Adrenal gland (tissue), 12 donors: ENCODE measurements around the gene PPP1R14B. TPM values are rescaled to one million over a fixed set of nuclear protein-coding genes. Genes with fewer than 3 reads are reported as not detected.
A peak's percentile ranks its signal among the peaks of the same experiment; 100 is the strongest.

Experiments
- DNase-seq, 7 donors: peaks; one replicate each; pipeline ENCODE4 v3.0.0-alpha.2; 2019 to 2020
- H3K27ac ChIP-seq, 5 donors: fragments of 200-600 bp; sonication (generic) in 4 of 5; 1 replicate in 3 of 5; 2 replicates in 2 of 5; pipeline versions ENCODE4 v1.5.1 to v1.8.0; 2016 to 2020; ENCODE audit warnings: mild to moderate bottlenecking in 1 of 5
- H3K27me3 ChIP-seq: fragments of 200-600 bp; 2 replicates; pipeline ENCODE4 v1.8.0; 2021
- H3K36me3 ChIP-seq, 2 donors: fragments of 200-600 bp; replicated peaks in 1 of 2; 1 replicate in 1 of 2; 2 replicates in 1 of 2; pipeline versions ENCODE4 v1.5.1 to v1.8.0; 2018 to 2022
- H3K4me1 ChIP-seq, 2 donors: fragments of 200-600 bp; replicated peaks in 1 of 2; 1 replicate in 1 of 2; 2 replicates in 1 of 2; pipeline versions ENCODE4 v1.5.1 to v1.8.0; 2018 to 2021
- H3K4me3 ChIP-seq, 4 donors: fragments of 200-600 bp; sonication (generic) in 3 of 4; one replicate each; pipeline ENCODE4 v1.5.1; 2016 to 2018
- H3K9me3 ChIP-seq, 3 donors: fragments of 200-600 bp; sonication (generic) in 1 of 3; replicated peaks in 1 of 3; 1 replicate in 2 of 3; 2 replicates in 1 of 3; pipeline versions ENCODE4 v1.5.1 to v1.8.0; 2016 to 2021
- POLR2A ChIP-seq, 2 donors: fragments of 450-650 bp; IDR thresholded peaks; one replicate each; pipeline ENCODE4 v1.6.1; 2017; ENCODE audit warnings: antibody characterized with exemption in 2 of 2, mild to moderate bottlenecking in 2 of 2, moderate library complexity in 1 of 2
- WGBS, 4 donors: extraction: QIAGEN DNeasy Blood & Tissue Kit in 2 of 4; methylation state at CpG; one replicate each; pipeline versions ENCODE4 v1.1.5 to v1.1.7; 2013 to 2017; 5-methylcytosine and 5-hydroxymethylcytosine counted together
- intact Hi-C, 2 donors: fragments of 100-400 bp; cut with DNase I; formaldehyde crosslinking; loops; one replicate each; pipeline versions ENCODE4 v1.14.1 to v1.15.0; 2022 to 2023
- polyA plus RNA-seq, 3 donors: library from polyadenylated mRNA; stranded (reverse); fragments of 200-250 nt in 2 of 3; fragments of 350-450 nt in 1 of 3; fragmentation: Illumina TruSeq in 1 of 3; extraction: RNeasy Lipid Tissue Mini Kit (QIAGEN cat#74804) in 1 of 3; gene quantifications; one replicate each; pipeline ENCODE4 v1.2.3, GENCODE V29; 2013 to 2014
- total RNA-seq, 9 donors: library from RNA; depleted of rRNA in 4 of 9; stranded (reverse); fragments of >200 nt in 4 of 9; fragments of 120-200 nt in 1 of 9; fragmentation: NEBNext Ultra II Directional in 1 of 9; extraction: Animal tissue kit (Norgen Biotek cat#: 25700) in 1 of 9; gene quantifications; one replicate each; pipeline versions ENCODE4 v1.1.0 to v1.2.4, GENCODE V29; 2013 to 2023
- TF ChIP-seq, protein P1 (sequence below), 6 experiments: fragments of 450-650 bp in 4 of 6; fragments of 200-600 bp in 2 of 6; sonication (generic) in 1 of 6; IDR thresholded peaks; 1 replicate in 5 of 6; 2 replicates in 1 of 6; pipeline versions ENCODE4 v1.5.1 to v1.8.0; 2016 to 2021; ENCODE audit warnings: antibody characterized with exemption in 6 of 6, mild to moderate bottlenecking in 2 of 6, moderate library complexity in 1 of 6
- donor health status: healthy with polysubstance abuse.
- donor health status: Bipolar disorder and iron deficiency.
- donor health status: DM: yes; HTN: yes; CAD: no.
- donor health status: DM: no; HTN: no; CAD: no.
- donor health status: DM: no; HTN: no; CAD: no.
- donor health status: DM: yes; HTN: yes; CAD: no.

PPP1R14B gene
- total and polyA plus RNA-seq, 12 donors, result 77.2 to 331 (median 131) TPM

DNA sequence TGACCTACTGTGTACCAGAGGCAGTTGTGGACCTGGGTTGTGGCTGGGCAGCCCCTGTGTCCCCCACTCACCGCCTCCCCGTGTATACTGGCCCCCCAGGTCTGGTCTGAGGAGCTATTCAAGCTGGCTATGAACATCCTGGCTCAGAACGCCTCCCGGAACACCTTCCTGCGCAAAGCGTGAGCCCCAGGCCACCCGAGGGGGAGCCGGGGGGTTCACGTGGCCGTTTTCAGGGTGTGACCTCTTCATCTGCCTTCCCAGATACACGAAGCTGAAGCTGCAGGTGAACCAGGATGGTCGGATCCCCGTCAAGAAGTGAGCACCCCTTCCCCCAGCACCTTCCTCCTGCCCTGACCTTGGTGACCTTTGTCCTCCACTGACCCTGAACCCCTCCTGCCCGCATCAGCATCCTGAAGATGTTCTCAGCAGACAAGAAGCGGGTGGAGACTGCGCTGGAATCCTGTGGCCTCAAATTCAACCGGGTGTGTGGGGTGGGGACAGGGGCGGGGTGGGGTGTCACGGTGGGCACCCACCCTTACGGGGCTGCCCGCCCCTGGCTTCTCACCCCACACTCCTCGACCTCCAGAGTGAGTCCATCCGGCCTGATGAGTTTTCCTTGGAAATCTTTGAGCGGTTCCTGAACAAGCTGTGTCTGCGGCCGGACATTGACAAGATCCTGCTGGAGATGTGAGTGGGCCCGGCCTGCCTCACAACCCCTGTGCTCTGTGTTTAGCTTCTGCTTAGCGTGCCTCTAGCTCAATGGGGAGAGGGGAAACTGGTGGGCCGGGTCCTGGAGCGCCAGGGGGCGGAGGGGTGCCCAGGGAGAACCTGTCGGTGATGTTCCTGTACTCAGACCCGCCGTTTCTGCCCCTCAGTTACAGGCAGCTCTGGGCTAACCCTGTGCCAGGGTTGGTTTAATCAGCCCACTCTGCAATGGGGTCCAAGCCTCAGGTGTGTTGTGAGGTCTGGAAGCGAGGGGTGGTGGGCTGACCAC, 8.7 kb upstream of the PPP1R14B start:
- H3K27ac ChIP-seq, result no peak overlapping the region
- no peaks in the 10 kb centered on the region for H3K9me3 ChIP-seq
- H3K27me3 ChIP-seq, result no peaks in the 10 kb centered on the region
- 85 to 92% (median 88%) methylated on average over 16 to 35 of the region's 35 CpGs for WGBS, 4 donors
- H3K36me3 ChIP-seq, result peaks cover 0 to 60% of the 10 kb centered on the region in 2 donors
- intact Hi-C loops, result no loop called here
- H3K4me3 ChIP-seq, result no peak overlapping the region
- peaks cover 26 to 28% of the 10 kb centered on the region in 2 donors for H3K4me1 ChIP-seq
- no peak for DNase-seq
- TF ChIP-seq POLR2A (IDR thresholded peaks at IDR 0.05), result no peak
- TF ChIP-seq, protein P1, sequence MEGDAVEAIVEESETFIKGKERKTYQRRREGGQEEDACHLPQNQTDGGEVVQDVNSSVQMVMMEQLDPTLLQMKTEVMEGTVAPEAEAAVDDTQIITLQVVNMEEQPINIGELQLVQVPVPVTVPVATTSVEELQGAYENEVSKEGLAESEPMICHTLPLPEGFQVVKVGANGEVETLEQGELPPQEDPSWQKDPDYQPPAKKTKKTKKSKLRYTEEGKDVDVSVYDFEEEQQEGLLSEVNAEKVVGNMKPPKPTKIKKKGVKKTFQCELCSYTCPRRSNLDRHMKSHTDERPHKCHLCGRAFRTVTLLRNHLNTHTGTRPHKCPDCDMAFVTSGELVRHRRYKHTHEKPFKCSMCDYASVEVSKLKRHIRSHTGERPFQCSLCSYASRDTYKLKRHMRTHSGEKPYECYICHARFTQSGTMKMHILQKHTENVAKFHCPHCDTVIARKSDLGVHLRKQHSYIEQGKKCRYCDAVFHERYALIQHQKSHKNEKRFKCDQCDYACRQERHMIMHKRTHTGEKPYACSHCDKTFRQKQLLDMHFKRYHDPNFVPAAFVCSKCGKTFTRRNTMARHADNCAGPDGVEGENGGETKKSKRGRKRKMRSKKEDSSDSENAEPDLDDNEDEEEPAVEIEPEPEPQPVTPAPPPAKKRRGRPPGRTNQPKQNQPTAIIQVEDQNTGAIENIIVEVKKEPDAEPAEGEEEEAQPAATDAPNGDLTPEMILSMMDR (IDR thresholded peaks at IDR 0.05), result no peak

DNA sequence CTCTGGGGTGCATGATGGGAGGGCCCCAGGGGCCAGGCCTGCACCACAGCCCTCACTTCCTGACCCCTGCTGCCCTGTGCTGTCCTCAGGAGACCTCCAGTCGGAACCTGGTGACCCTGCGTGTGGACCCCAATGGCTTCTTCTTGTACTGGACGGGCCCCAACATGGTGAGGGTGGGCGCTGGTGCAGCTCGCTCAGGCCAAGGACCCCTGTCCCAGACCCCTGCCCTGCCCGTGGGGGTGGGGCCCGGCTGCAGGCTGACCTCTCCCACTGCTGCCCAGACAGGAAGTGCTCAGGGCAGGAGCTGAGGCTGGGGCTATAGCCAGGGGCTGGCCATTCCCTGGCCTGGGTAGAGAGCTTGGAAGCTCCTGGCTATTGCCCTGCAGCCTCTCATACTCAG, 7.6 kb upstream of the PPP1R14B start:
- WGBS, 4 donors, result 77 to 93% (median 88%) methylated on average over 5 to 7 of the region's 7 CpGs; no CpG with 5 or more reads in 1 of the 4 donors
- peaks cover 26 to 28% of the 10 kb centered on the region in 2 donors for H3K4me1 ChIP-seq
- intact Hi-C loops, result no loop called here
- no peaks in the 10 kb centered on the region for H3K9me3 ChIP-seq
- peaks cover 0 to 49% of the 10 kb centered on the region in 2 donors for H3K36me3 ChIP-seq
- no peaks in the 10 kb centered on the region for H3K27me3 ChIP-seq
- no peak for DNase-seq
- no peak for TF ChIP-seq POLR2A (IDR thresholded peaks at IDR 0.05)
- TF ChIP-seq, protein P1 (IDR thresholded peaks at IDR 0.05), result no peak
- H3K27ac ChIP-seq, result no peak overlapping the region
- H3K4me3 ChIP-seq, result no peak overlapping the region

DNA sequence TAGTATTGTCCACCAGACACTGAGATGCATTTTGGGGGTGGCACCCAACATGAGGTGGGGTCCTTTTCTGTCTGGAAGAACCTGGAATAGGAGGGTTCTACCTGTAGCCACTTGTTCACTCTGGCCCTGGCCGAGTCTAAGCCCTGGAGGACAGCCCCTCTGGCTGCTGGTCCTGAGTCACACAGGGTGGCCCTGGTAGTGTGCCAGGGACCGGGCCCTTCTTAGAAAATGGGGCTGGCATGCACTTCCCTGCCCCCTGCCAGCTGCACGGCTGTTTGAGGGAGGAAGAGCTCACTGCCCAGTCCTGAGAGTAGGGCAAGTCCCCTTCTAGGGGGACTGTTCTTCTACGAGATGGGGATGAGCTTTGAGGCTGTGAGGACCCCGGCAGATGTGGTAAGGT, 6.7 kb upstream of the PPP1R14B start:
- peak; percentile 78 to 91 (median 87) for DNase-seq

DNA sequence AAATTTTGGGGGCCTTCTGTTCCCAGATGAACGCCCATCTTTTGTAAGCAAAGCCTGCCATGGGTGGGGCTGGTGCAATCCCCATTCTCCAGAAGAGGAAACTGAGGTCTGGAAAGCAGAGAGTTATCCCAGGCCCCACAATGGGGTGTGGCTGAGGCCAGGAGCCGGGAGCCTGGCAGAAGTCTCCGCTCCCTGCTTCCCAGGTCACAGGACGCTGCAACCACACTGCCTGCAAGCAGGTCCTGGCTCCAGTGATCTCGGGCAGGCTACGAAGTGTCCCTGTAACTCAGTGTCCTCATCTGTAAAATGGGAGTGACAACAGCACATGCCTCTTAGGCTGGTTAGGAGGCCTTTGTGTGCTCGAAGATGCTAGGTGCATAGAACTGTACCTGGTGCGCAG, 6.3 kb upstream of the PPP1R14B start:
- peak overlapping the region in 1 of 4 donors; percentile 94 for H3K4me3 ChIP-seq
- TF ChIP-seq, protein P1 (IDR thresholded peaks at IDR 0.05), result no peak
- no peak for TF ChIP-seq POLR2A (IDR thresholded peaks at IDR 0.05)
- 68 to 77% (median 71%) methylated on average over 2 to 8 of the region's 8 CpGs for WGBS, 4 donors
- H3K4me1 ChIP-seq, result peaks cover 26 to 28% of the 10 kb centered on the region in 2 donors
- H3K27ac ChIP-seq, result peak overlapping the region in 3 of 5 donors; percentile 11 to 77 (median 52)
- no peaks in the 10 kb centered on the region for H3K9me3 ChIP-seq
- peak in 1 of 7 donors; percentile 9 for DNase-seq
- peaks cover 0 to 37% of the 10 kb centered on the region in 2 donors for H3K36me3 ChIP-seq
- no peaks in the 10 kb centered on the region for H3K27me3 ChIP-seq
- intact Hi-C loops, result no loop called here

More for the DNA sequence above, 6.7 kb upstream of the PPP1R14B start:
- Histone ChIP-seq H3K27ac (peak overlapping the region in 2 of 5 donors; percentile 52 to 77), H3K9me3 (no peaks in the 10 kb centered on the region), H3K4me1 (peaks cover 26 to 28% of the 10 kb centered on the region in 2 donors), H3K36me3 (peaks cover 0 to 41% of the 10 kb centered on the region in 2 donors), H3K27me3 (no peaks in the 10 kb centered on the region), H3K4me3 (no peak overlapping the region)
- intact Hi-C loops, result no loop called here
- no peak for TF ChIP-seq POLR2A (IDR thresholded peaks at IDR 0.05)
- 22 to 55% (median 34%) methylated on average over 3 to 5 of the region's 5 CpGs for WGBS, 4 donors
